CD4-positive, alpha-beta memory T cell (primary cell): ENCODE results near the gene RPAP2. TPM values are rescaled to one million over a fixed set of nuclear protein-coding genes. Genes with fewer than 3 reads are reported as not detected.
A peak's percentile ranks its signal among the peaks of the same experiment; 100 is the strongest.
"Not testable (repeated sequence)": the region's sequence is repeated elsewhere in the genome, so short reads cannot be mapped to it uniquely, and the experiment has no call there.

Experiments
- CTCF ChIA-PET: fragments of 350-600 bp; sonication (Branson Sonifier 250); formaldehyde crosslinking; loops from one replicate; lab custom pipeline; 2021; ENCODE audit warnings: inconsistent platforms; ENCODE audit not compliant: partially characterized antibody; lab: Charles Lee
- POLR2A ChIA-PET: fragments of 350-600 bp; sonication (Branson Sonifier 250); formaldehyde crosslinking; loops from one replicate; lab custom pipeline; 2021; ENCODE audit not compliant: partially characterized antibody; lab: Charles Lee
- DNase-seq, 5 donors: peaks; one replicate each; pipeline versions ENCODE4 v3.0.0 to v3.0.0-alpha.2; 2020 to 2022; ENCODE audit warnings: mixed read lengths in 1 of 5
- H3K27ac ChIP-seq: one replicate; pipeline ENCODE4 v1.7.0; 2013; ENCODE audit warnings: low read depth, low read length
- H3K27me3 ChIP-seq: 2 replicates; pipeline ENCODE4 v1.7.0; 2013; ENCODE audit warnings: mild to moderate bottlenecking, low read length, moderate library complexity; ENCODE audit not compliant: insufficient read depth
- H3K36me3 ChIP-seq: 2 replicates; pipeline ENCODE4 v1.7.0; 2013; ENCODE audit warnings: mild to moderate bottlenecking, low read length, moderate library complexity; ENCODE audit not compliant: insufficient read depth
- H3K4me1 ChIP-seq: 2 replicates; pipeline ENCODE4 v1.7.0; 2013; ENCODE audit warnings: mild to moderate bottlenecking, low read length, moderate library complexity; ENCODE audit not compliant: insufficient read depth
- H3K4me3 ChIP-seq, 2 donors: one replicate each; pipeline ENCODE4 v1.7.0; 2013; ENCODE audit warnings: low read length in 2 of 2, mild to moderate bottlenecking in 1 of 2
- H3K9me3 ChIP-seq, 2 donors: one replicate each; pipeline ENCODE4 v1.7.0; 2013; ENCODE audit warnings: low read length in 2 of 2, control low read depth in 1 of 2; ENCODE audit not compliant: control insufficient read depth in 1 of 2
- H3K27ac Mint-ChIP-seq, 7 donors: one replicate each; pipeline ENCODE4 v1.8.0; 2020 to 2021; ENCODE audit warnings: mixed read lengths in 7 of 7, mild to moderate bottlenecking in 6 of 7, inconsistent platforms in 3 of 7, moderate library complexity in 3 of 7
- H3K27me3 Mint-ChIP-seq, 2 donors: one replicate each; pipeline ENCODE4 v1.8.0; 2020 to 2021; ENCODE audit warnings: mixed read lengths in 2 of 2
- H3K36me3 Mint-ChIP-seq, 2 donors: one replicate each; pipeline ENCODE4 v1.8.0; 2020 to 2021; ENCODE audit warnings: mixed read lengths in 2 of 2, inconsistent platforms in 1 of 2, mild to moderate bottlenecking in 1 of 2
- H3K4me1 Mint-ChIP-seq, 4 donors: one replicate each; pipeline ENCODE4 v1.8.0; 2020 to 2021; ENCODE audit warnings: mixed read lengths in 4 of 4, mild to moderate bottlenecking in 1 of 4
- H3K4me3 Mint-ChIP-seq, 8 donors: one replicate each; pipeline ENCODE4 v1.8.0; 2020 to 2021; ENCODE audit warnings: mixed read lengths in 8 of 8, mild to moderate bottlenecking in 7 of 8, moderate library complexity in 6 of 8, inconsistent platforms in 3 of 8
- H3K9me3 Mint-ChIP-seq, 8 donors: one replicate each; pipeline ENCODE4 v1.8.0; 2020 to 2021; ENCODE audit warnings: mixed read lengths in 8 of 8, mild to moderate bottlenecking in 5 of 8, inconsistent platforms in 3 of 8, moderate library complexity in 1 of 8
- intact Hi-C: fragments of 100-400 bp; cut with micrococcal nuclease; formaldehyde crosslinking; loops from one replicate; pipeline ENCODE4 v1.15.1; 2023
- polyA plus RNA-seq, 2 donors: library from polyadenylated mRNA; unstranded; fragments of 300-500 nt; fragmentation: Illumina TruSeq; gene quantifications; one replicate each; pipeline ENCODE4 v1.2.3, GENCODE V29; 2021
- total RNA-seq, 2 experiments: library from RNA; stranded (reverse); gene quantifications; one replicate each; pipeline ENCODE4 v1.2.3, GENCODE V29; 2021

The RPAP2 gene
- total and polyA plus RNA-seq, 4 experiments from 2014 or later, result 16.1 to 44.0 (median 31.7) TPM

DNA sequence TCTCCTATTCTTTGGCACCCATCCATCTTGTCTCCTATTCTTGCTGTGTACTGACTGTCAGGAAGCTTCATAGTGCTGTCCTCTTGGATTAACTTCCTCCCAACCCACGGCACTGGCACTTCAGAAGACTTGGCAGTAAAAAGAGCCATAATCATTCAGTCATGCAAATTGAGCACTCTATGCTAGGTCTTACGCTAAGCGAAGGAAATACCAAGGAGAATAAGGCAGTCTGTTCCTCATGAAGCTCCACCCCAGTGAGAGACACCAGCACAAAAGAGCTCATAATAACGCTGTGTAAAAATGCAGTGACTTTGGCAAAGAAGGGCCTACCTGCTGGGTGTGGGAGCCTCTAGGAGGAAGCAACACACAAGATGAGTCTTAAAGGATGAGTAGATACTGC lies 120.8 kb downstream of the RPAP2 start:
- Histone ChIP-seq H3K36me3 (no peaks in the 10 kb centered on the region), H3K27ac (no peak overlapping the region), H3K9me3 (no peaks in the 10 kb centered on the region), H3K27me3 (no peaks in the 10 kb centered on the region), H3K4me3 (no peak overlapping the region), H3K4me1 (no peaks in the 10 kb centered on the region)
- no peaks in the 10 kb centered on the region for H3K9me3 Mint-ChIP-seq
- H3K4me1 Mint-ChIP-seq, result no peaks in the 10 kb centered on the region
- no peak overlapping the region for H3K4me3 Mint-ChIP-seq
- ChIA-PET POLR2A (no interaction called here), CTCF (no interaction called here)
- no peak for DNase-seq
- no peaks in the 10 kb centered on the region for H3K27me3 Mint-ChIP-seq
- H3K27ac Mint-ChIP-seq, result peak overlapping the region in 1 of 7 donors; percentile 0
- no peaks in the 10 kb centered on the region for H3K36me3 Mint-ChIP-seq
- intact Hi-C loops, result no loop called here

DNA sequence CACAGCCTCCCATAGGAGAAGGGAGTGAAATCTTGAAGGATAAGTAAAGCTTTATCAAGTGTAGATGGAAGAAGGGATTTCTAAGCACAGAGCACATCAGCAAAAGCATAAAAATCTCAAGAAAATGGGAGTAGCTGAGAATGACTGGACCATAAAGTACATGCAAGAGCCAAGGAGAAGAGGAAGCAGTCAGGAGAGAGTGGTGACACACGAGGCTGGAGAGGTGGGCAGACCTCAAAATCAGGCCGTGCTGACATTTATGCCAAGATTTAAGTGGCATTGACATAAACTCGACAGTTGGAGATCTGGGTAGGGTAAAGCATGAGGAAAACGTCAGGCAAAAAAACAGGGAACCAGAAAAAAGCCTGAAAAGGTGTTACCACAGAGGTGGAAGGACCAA lies 125.5 kb downstream of the RPAP2 start:
- Mint-ChIP-seq H3K4me1 (no peaks in the 10 kb centered on the region), H3K27ac (no peak overlapping the region), H3K36me3 (no peaks in the 10 kb centered on the region), H3K9me3 (no peaks in the 10 kb centered on the region), H3K27me3 (no peaks in the 10 kb centered on the region), H3K4me3 (no peak overlapping the region)
- DNase-seq, result no peak
- intact Hi-C loops, result no loop called here
- Histone ChIP-seq H3K4me3 (no peak overlapping the region), H3K27me3 (no peaks in the 10 kb centered on the region), H3K4me1 (no peaks in the 10 kb centered on the region), H3K36me3 (no peaks in the 10 kb centered on the region), H3K27ac (no peak overlapping the region), H3K9me3 (no peaks in the 10 kb centered on the region)
- ChIA-PET POLR2A (no interaction called here), CTCF (no interaction called here)

DNA sequence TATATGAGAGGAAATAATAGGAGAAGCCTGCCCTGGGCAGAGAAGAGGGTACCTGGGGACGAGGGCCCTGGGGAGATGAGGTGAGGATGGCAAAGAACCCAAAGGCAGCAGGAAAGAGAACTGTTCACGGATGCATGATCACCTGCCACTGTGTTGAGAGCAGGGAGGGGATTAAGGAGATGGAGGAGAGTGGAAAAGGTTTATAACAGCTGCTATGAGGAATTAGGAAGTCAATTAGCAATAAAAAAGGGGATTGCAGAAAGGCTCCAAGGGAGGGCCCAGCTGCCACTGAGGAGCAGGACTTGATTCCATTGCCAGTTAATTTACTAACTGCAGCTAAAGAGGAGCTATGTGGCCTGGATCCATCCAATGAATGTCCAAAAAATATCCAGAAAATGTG lies 126.8 kb downstream of the RPAP2 start:
- CTCF ChIA-PET, result interaction anchor here (0.6 to 0.9 kb wide), 2 partner anchors 8 to 10 kb away, joined by 3 read pairs; no protein-coding TSS in a partner anchor
- POLR2A ChIA-PET, result no interaction called here
- Histone ChIP-seq H3K27me3 (no peaks in the 10 kb centered on the region), H3K36me3 (no peaks in the 10 kb centered on the region), H3K4me3 (no peak overlapping the region), H3K4me1 (no peaks in the 10 kb centered on the region), H3K9me3 (no peaks in the 10 kb centered on the region), H3K27ac (no peak overlapping the region)
- H3K4me3 Mint-ChIP-seq, result no peak overlapping the region
- H3K36me3 Mint-ChIP-seq, result no peaks in the 10 kb centered on the region
- intact Hi-C loops, result no loop called here
- no peaks in the 10 kb centered on the region for H3K4me1 Mint-ChIP-seq
- no peaks in the 10 kb centered on the region for H3K9me3 Mint-ChIP-seq
- peak overlapping the region in 3 of 7 donors; percentile 9 to 90 (median 25) for H3K27ac Mint-ChIP-seq
- no peaks in the 10 kb centered on the region for H3K27me3 Mint-ChIP-seq
- DNase-seq, result no peak

DNA sequence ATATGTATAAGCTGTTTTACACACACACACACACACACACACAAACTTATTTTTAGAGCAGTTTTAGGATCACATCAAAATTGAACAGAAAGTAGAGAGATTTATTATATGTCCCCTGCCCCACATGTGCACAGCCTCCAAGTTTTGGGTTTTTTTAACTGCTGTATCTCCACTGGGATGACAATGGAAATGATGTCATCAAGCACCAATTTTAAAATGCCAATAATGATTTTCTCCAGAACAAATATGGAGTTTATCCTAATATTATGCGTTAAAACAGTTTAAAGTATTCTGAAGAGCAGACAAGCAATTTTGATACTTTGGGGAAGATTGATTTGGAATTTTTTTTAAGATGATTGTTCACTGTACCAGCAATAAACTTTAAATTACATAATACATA lies 131.2 kb downstream of the RPAP2 start:
- Mint-ChIP-seq H3K9me3 (peaks cover 0 to 2% (median 0%) of the 10 kb centered on the region in 8 donors), H3K27ac (no peak overlapping the region), H3K4me1 (no peaks in the 10 kb centered on the region), H3K4me3 (no peak overlapping the region), H3K27me3 (no peaks in the 10 kb centered on the region), H3K36me3 (no peaks in the 10 kb centered on the region)
- ChIA-PET CTCF (no interaction called here), POLR2A (no interaction called here)
- no peaks in the 10 kb centered on the region for H3K9me3 ChIP-seq
- intact Hi-C loops, result no loop called here
- no peaks in the 10 kb centered on the region for H3K4me1 ChIP-seq
- no peak overlapping the region for H3K27ac ChIP-seq
- no peak for DNase-seq
- no peak overlapping the region for H3K4me3 ChIP-seq
- H3K27me3 ChIP-seq, result no peaks in the 10 kb centered on the region
- no peaks in the 10 kb centered on the region for H3K36me3 ChIP-seq

DNA sequence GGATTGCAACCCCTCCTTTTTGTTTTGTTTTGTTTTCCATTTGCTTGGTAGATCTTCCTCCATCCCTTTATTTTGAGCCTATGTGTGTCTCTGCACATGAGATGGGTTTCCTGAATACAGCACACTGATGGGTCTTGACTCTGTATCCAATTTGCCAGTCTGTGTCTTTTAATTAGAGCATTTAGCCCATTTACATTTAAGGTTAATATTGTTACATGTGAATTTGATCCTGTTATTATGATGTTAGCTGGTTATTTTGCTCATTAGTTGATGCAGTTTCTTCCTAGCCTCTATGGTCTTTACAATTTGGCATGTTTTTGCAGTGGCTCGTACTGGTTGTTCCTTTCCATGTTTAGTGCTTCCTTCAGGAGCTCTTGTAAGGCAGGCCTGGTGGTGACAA lies 135.7 kb downstream of the RPAP2 start:
- H3K27me3 ChIP-seq, H3K9me3 Mint-ChIP-seq, CTCF ChIA-PET, H3K27me3 Mint-ChIP-seq, H3K4me3 ChIP-seq, H3K36me3 ChIP-seq, POLR2A ChIA-PET, H3K9me3 ChIP-seq, H3K36me3 Mint-ChIP-seq, H3K4me1 ChIP-seq, H3K4me1 Mint-ChIP-seq, H3K4me3 Mint-ChIP-seq, H3K27ac Mint-ChIP-seq, DNase-seq, intact Hi-C loops, H3K27ac ChIP-seq: not testable (repeated sequence)

DNA sequence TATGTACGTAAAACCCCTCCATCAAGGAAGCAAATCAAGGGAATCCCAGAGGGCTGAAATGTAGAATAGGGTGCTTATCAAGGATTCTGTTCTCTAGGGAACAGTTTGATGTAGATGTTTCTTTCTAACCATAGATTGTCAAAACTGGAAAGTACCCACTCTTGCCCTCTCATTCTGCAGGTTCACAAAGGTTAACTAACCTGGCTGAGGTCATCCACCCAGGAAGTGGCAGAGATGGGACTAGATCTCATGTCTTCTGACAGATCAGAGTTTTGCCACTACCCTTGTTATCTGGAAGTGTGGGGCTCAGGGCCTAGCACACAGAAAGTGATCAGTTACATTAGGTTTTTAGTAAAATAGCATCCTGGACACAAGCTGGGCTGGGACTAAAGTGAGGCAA lies 140.4 kb downstream of the RPAP2 start:
- Histone ChIP-seq H3K27ac (no peak overlapping the region), H3K36me3 (no peaks in the 10 kb centered on the region), H3K4me1 (no peaks in the 10 kb centered on the region), H3K4me3 (no peak overlapping the region), H3K9me3 (no peaks in the 10 kb centered on the region), H3K27me3 (no peaks in the 10 kb centered on the region)
- Mint-ChIP-seq H3K4me3 (no peak overlapping the region), H3K4me1 (peaks cover 0 to 11% (median 6%) of the 10 kb centered on the region in 4 donors), H3K9me3 (peaks cover 0 to 3% (median under 1%) of the 10 kb centered on the region in 8 donors), H3K27ac (peak overlapping the region in 2 of 7 donors; percentile 72), H3K27me3 (no peaks in the 10 kb centered on the region), H3K36me3 (no peaks in the 10 kb centered on the region)
- ChIA-PET CTCF (interaction anchor here (1.0 kb wide), 1 partner anchor 23 kb away, joined by 5 read pairs; no protein-coding TSS in a partner anchor), POLR2A (no interaction called here)
- DNase-seq, result no peak
- intact Hi-C loops, result no loop called here

DNA sequence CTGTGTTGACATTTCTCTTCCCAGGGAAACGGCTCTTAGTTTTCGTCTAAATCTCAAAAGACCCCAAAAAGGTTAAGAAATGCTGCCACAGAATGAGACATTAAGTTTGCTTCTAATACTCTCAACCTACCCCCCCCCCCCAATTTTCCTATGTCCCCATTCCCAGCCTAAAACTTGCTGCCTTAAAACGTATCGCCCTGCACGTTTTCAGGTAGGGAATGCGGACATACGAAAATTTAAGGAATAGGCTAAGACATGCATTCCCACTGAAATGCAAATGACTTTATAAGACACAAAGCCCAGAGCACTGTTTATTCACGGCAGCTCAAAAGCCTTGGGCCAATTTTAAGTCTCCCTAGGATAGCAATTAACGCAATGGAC lies 142.4 kb downstream of the RPAP2 start:
- no peaks in the 10 kb centered on the region for H3K27me3 Mint-ChIP-seq
- H3K36me3 Mint-ChIP-seq, result no peaks in the 10 kb centered on the region
- H3K4me1 Mint-ChIP-seq, result peaks cover 0 to 13% (median 7%) of the 10 kb centered on the region in 4 donors
- H3K36me3 ChIP-seq, result no peaks in the 10 kb centered on the region
- ChIA-PET CTCF (interaction anchor here (0.5 kb wide), 1 partner anchor 14 kb away, joined by 4 read pairs; no protein-coding TSS in a partner anchor), POLR2A (no interaction called here)
- no peak overlapping the region for H3K4me3 ChIP-seq
- no peak overlapping the region for H3K27ac ChIP-seq
- no peaks in the 10 kb centered on the region for H3K27me3 ChIP-seq
- no peaks in the 10 kb centered on the region for H3K9me3 ChIP-seq
- intact Hi-C loops, result no loop called here
- no peaks in the 10 kb centered on the region for H3K4me1 ChIP-seq
- H3K27ac Mint-ChIP-seq, result no peak overlapping the region
- DNase-seq, result no peak
- no peak overlapping the region for H3K4me3 Mint-ChIP-seq
- peaks cover 0 to 2% (median 0%) of the 10 kb centered on the region in 8 donors for H3K9me3 Mint-ChIP-seq
